Left cardiac atrium (tissue), 4 donors: ENCODE data around the gene LRGUK. TPM values are rescaled to one million over a fixed set of nuclear protein-coding genes. Genes with fewer than 3 reads are reported as not detected.
"Not testable (repeated sequence)": the region's sequence is repeated elsewhere in the genome, so short reads cannot be mapped to it uniquely, and the experiment has no call there.

Experiments
- ATAC-seq, 2 donors: fragments of 200-7000 bp; cut with Tn5 transposase; one replicate each; pipeline ENCODE4 v1.9.1; 2020; ENCODE audit warnings: mild to moderate bottlenecking in 2 of 2, moderate library complexity in 2 of 2
- DNase-seq: peaks from one replicate; pipeline ENCODE4 v3.0.0-alpha.2; 2020
- intact Hi-C, 2 donors: fragments of 100-400 bp; cut with DNase I; formaldehyde crosslinking; loops; one replicate each; pipeline versions ENCODE4 v1.14.1 to v1.15.1; 2022 to 2023
- total RNA-seq, 2 donors: library from RNA; stranded (reverse); fragmentation: NEBNext Ultra II Directional; extraction: Animal tissue kit (Norgen Biotek cat#: 25700); gene quantifications; one replicate each; pipeline ENCODE4 v1.2.1, GENCODE V29; 2021
- donor health status: DM: no; HTN: yes; CAD: no.
- donor health status: DM: no; HTN: yes; CAD: no; lungs with severe emphysema.
- donor health status: DM: yes; HTN: yes; CAD: no.
- donor health status: Dilated cardiomyopathy.

Gene LRGUK
- total RNA-seq, 2 donors from 2014 or later = 0.12 to 0.24 TPM

DNA sequence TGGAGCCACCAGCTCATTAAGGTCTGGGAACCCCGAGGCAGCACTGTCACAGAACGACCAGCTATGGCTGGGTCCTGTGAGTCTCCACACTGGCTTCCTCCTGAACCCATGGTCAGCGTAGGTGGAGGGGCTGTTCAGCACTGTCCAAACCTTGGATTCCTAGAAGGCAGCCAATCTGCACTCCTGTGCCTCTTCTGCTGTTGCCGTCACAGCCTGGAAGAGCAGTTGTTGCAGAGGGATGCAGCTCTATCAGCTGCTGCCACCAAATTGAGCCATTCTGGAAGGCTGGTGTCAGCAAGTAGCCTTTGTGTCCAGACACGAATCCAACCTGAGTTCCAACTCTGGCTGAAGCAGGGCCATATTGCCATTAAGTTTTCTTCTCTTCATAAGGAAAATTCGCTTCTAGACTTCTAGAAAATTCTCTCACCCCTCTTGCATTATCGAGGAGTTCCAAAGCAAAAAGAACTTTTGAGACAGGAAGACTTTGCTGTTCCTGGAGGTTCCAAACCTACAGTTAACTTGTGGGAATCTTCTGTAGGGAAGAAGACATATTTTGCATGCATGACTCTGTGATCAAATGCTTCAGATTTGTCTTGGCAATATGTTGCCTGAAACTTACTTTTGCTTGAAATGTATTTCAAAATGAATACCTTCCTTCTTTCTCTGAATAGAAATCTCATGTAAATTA, 84.0 kb downstream of the LRGUK start:
- ATAC-seq (no peak), DNase-seq (no peak)
- intact Hi-C loops = no loop called here

- DNase-seq (no peak), ATAC-seq (no peak)
- intact Hi-C loops = no loop called here
Observed at GRCh38 chr7:134211817-134212216, 84.7 kb downstream of the LRGUK start.

DNA sequence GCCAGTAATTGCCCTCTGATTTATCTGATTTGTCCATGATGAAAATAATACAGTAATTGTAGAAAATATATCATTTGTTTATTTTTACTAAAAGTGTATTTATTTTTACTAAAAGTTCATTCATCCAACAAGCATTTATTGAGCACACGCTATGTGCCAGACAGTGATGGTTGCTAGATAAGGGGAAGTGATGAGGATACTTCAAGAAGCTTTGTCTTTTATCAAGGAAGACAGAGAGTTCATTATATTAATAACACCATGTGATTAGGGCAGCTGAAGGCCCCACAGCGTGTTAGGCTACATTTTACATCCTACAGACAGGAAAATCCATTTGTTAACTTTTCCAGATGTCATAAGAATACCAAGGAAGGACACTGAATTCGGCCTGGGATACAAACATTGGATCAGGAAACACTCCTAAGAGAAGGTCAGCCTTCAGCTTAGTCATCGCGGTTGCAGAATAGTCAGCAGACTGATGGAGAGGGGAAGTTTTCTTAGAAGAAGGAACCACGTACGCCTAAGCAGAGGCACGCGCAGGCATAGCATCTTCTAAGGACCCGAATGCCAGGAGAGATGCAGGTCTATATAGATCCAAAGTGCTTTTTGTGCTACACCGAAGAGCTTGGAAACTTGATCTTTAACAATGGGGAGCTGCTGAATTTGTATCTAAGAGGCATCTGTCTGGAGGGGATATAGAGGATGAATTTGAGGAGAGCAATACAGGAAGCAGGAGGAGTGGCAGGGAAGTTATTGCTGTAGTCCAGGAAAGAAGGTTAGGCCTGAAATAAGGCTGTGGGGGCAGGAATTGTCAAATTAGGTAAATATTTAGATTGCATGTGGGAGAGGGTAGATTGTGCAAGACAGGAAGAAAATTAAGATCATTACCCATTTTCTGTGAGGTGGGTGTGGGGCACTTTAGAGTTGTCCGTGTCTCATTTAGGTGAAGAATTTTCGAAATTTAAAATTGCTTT, 85.7 kb downstream of the LRGUK start:
- peak in 1 of 2 donors; percentile 38 for ATAC-seq
- intact Hi-C loops = no loop called here

GRCh38 chr7:134220236-134220635, 93.1 kb downstream of the LRGUK start:
- intact Hi-C loops = no loop called here
- no peak for DNase-seq
- ATAC-seq = no peak

More for the DNA sequence above, 85.7 kb downstream of the LRGUK start:
- no peak for DNase-seq

- ATAC-seq, intact Hi-C loops, DNase-seq: not testable (repeated sequence)
Observed at GRCh38 chr7:134231296-134231695, 104.2 kb downstream of the LRGUK start.

DNA sequence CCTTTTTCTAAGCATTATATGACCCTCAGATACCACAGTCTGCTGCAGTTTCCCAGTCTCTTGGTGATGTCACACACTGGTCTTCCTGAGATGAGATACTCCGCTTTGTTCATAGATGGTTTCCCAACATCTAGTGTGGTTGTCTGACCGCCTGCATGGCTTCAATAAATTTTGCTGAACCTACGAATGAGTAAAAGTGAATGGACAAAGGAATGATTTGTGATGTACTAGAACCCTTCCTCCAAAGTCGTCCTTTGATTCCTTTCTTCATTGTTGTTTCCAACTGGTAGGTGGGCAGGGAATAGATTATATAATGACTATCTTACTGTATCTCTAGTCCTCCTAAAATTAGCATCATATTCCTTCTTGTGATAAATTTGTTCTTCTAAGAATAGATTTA, 107.1 kb downstream of the LRGUK start:
- DNase-seq (no peak), ATAC-seq (no peak)
- intact Hi-C loops = no loop called here

DNA sequence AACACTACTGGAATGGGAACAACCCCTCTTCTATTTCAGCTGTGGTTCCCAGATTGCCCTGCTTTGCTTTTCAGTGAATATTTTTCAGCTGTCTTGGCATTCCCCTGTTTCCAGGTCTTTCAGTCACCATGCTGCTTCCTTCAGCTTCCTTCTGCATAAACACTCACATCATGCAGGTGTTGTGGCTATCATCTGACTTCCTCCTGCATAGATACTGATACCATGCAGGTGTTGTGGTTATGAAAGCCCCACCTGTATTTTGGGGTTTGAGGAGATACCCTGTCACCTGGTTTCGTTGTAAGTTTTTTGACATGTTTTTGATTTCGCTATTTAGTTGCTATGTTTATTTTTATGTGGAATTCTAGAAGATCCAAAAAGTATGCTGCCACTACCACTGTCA, 118.1 kb downstream of the LRGUK start:
- ATAC-seq (no peak), DNase-seq (no peak)
- intact Hi-C loops = no loop called here

DNA sequence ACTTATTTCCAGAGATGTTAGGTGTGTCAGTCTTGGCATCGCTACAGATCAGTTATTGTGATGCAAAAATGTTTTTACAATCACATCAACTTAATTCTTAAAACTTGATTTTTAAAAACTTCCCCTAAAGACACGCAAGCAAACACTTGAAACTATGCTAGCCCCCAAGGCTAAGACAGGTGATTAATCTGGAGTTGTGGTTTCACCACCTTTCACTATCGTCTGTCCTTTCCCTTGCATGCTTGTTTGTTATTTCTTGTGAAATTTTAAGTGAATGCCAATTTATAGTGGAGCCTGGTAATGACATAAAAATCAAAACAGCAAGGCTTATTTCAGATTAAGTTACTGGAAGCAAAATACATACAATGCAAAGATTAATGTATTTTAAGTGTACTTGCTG, 119.2 kb downstream of the LRGUK start:
- intact Hi-C loops = no loop called here
- no peak for DNase-seq

DNA sequence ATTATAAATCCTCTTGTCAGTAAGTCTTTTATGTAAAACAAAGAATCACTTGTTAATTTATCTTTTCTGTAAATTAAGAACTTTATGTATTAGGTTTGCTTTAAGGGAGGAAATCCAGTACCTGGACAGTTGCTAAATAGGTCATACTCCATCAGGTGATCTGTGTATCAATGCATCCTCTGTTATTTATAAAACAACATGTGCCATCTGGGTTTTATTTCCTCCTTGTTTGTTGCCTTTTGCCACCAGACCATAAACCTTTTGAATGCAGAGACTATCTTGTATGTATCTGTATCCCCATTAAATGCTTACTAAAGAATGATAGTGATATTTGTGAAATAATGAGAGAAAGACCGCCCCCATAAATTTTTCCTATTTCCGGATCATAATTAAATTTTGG, 119.6 kb downstream of the LRGUK start:
- DNase-seq (no peak), ATAC-seq (no peak)
- intact Hi-C loops = no loop called here

More for the DNA sequence above, 119.2 kb downstream of the LRGUK start:
- ATAC-seq = no peak

- intact Hi-C loops = no loop called here
- ATAC-seq = no peak
- no peak for DNase-seq
Observed at GRCh38 chr7:134248196-134248595, 121.1 kb downstream of the LRGUK start.

DNA sequence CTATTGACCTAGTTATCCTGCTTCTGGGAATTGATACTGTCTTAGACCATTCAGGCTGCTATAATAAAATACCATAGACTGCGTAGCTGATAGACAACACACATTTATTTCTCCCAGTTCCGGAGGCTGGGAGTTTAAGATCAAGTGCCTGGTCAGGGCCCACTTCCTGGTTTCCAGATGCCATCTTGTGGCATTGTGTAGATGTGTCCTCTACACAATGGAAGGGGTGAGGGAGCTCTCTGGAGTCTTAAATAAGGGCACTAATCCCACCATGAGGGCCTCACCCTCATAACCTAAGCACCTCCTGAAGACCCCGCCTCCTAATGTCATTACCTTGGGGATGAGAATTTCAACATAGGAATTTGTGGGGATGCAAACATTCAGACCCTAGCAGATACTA, 127.2 kb downstream of the LRGUK start:
- ATAC-seq = no peak
- intact Hi-C loops = no loop called here
- no peak for DNase-seq

- intact Hi-C loops = no loop called here
- ATAC-seq = no peak
Observed at GRCh38 chr7:134255814-134256213, 128.7 kb downstream of the LRGUK start.

GRCh38 chr7:134262322-134262721, 135.2 kb downstream of the LRGUK start:
- intact Hi-C loops = no loop called here
- ATAC-seq (no peak), DNase-seq (no peak)

More at GRCh38 chr7:134255814-134256213, 128.7 kb downstream of the LRGUK start:
- no peak for DNase-seq

DNA sequence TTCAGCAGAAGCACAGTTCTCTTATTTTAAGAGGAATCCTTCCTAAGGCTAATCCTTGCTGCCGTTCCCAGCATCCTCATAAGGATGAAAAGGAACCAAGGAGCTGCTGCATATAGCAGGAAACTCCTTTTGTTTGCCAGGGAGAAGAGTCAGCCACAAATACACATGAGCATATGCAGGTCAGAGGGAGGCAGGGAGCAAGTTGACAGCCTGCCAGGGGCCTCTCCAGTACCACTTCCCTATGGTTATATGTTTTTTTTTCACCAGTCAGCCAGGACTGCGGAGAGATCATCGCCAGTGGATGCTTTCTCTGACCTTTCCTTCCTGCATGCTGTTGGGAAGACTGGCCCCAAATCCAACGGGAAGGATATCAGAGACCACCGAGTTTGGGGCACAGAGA, 149.8 kb downstream of the LRGUK start:
- ATAC-seq = no peak
- DNase-seq = no peak
- intact Hi-C loops = no loop called here

GRCh38 chr7:134278502-134279153, 151.5 kb downstream of the LRGUK start:
- ATAC-seq (no peak), DNase-seq (no peak)
- intact Hi-C loops = no loop called here

- DNase-seq = no peak
- ATAC-seq = no peak
- intact Hi-C loops = no loop called here
Observed at GRCh38 chr7:134279336-134279735, 152.2 kb downstream of the LRGUK start.

DNA sequence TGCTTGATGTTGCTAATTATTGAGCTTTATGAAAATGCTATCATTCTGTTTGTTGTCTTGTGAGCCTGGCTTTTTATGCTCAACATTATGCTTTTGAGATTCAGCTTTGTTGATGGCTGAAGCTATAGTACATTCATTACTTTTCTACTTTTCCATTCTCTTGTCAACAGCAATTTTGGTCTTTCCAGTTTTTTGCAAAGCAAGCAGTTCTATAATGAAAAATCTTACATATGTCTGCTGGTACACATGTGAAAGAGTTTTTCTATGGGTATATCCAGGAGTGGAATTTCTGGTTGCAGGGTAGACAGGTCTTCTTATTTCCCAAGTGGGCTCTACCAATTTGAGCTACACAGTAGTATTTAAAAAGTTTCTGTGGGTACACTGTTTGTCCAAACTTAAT, 152.8 kb downstream of the LRGUK start:
- intact Hi-C loops = no loop called here

GRCh38 chr7:134280508-134280907, 153.4 kb downstream of the LRGUK start:
- intact Hi-C loops = no loop called here
- DNase-seq = no peak
- ATAC-seq = no peak

More for the DNA sequence above, 152.8 kb downstream of the LRGUK start:
- no peak for ATAC-seq
- DNase-seq = no peak

DNA sequence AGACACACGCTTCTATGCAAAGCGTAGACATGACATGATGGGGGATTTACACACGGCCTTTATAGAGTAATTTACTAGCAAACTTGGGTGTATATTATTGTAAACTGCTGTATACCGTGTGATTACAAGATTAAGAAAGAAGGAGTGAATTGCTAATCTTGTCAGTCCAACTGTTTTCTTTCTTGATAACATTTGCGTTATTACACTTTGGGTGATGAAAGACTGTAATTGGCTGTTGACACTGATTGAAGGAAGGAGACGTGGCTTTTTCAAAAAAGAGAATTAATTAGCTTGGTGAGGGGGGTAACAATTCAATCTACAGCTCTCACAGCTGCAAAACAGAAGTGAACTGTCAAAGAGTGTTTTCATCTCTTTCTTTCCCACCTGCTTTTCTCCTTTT, 156.9 kb downstream of the LRGUK start:
- DNase-seq (no peak), ATAC-seq (no peak)
- intact Hi-C loops = no loop called here

DNA sequence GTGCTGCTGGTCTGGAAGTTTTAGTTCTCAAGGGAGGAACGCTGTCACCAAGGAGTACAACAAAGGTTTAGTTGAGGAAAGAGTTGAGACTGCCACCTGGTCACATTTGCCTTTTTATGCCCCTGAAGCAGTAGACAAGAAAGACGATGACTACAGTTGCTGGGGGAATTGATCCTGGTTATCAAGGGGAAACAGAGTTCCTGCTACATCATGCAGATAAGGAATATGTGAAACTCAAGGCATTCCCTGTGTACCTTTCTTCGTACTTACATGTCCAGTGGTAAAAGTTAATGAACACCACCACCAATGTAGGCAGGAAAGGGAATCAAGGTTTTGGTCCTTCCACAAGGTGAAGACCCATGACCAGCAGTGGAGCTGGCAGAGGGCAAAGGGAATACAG, 157.8 kb downstream of the LRGUK start:
- DNase-seq (no peak), ATAC-seq (no peak)
- intact Hi-C loops = no loop called here
